HEK293 (cell line): ENCODE measurements around the gene SVOP.

ENCODE experiments used
- CTCF ChIA-PET: fragments of 350-600 bp; formaldehyde crosslinking; extraction: SDS; loops from one replicate; lab custom pipeline; 2021; ENCODE audit warnings: antibody characterized with exemption; lab: Yijun Ruan, JAX
- POLR2A ChIA-PET: fragments of 300-600 bp; formaldehyde crosslinking; extraction: SDS; loops from one replicate; lab custom pipeline; 2020; ENCODE audit warnings: antibody characterized with exemption, inconsistent platforms; lab: Yijun Ruan, JAX
- H3K27ac ChIP-seq: fragments of 200-500 bp; sonication (Bioruptor generic); 2 replicates; pipeline ENCODE4 v1.5.1; 2014; ENCODE audit warnings: low read depth, low read length, control low read depth, inconsistent platforms; ENCODE audit errors: extremely low read depth
- H3K36me3 ChIP-seq, 2 experiments: fragments of 200-500 bp in 1 of 2; sonication (Bioruptor generic) in 1 of 2; 1 replicate in 1 of 2; 2 replicates in 1 of 2; pipeline ENCODE4 v1.5.1; 2014 to 2017; ENCODE audit warnings: inconsistent platforms in 2 of 2, low read length in 2 of 2; ENCODE audit not compliant: control insufficient read depth in 2 of 2, insufficient read depth in 1 of 2
- H3K4me1 ChIP-seq: fragments of 200-500 bp; sonication (Bioruptor generic); 2 replicates; pipeline ENCODE4 v1.5.1; 2014; ENCODE audit warnings: mild to moderate bottlenecking, low read length, inconsistent platforms; ENCODE audit not compliant: control insufficient read depth, insufficient read depth
- H3K4me3 ChIP-seq: 2 replicates; pipeline ENCODE4 v1.5.1; 2011; ENCODE audit warnings: low read depth, mild to moderate bottlenecking, control low read depth, low read length, moderate library complexity
- H3K9me3 ChIP-seq: fragments of 200-500 bp; sonication (Bioruptor generic); 2 replicates; pipeline ENCODE4 v1.5.1; 2014; ENCODE audit warnings: low read depth, low read length, inconsistent platforms; ENCODE audit not compliant: control insufficient read depth, insufficient read depth
- PRDM1 ChIP-seq: fragments of 450-650 bp; formaldehyde crosslinking; IDR thresholded peaks from 2 replicates; pipeline ENCODE4; 2016; ENCODE audit warnings: missing biosample characterization, missing genetic modification characterization
- SCRT1 ChIP-seq: fragments of 450-650 bp; formaldehyde crosslinking; IDR thresholded peaks from 2 replicates; pipeline ENCODE4 v1.5.1; 2016; ENCODE audit warnings: missing biosample characterization, missing genetic modification characterization, borderline replicate concordance
- SCRT2 ChIP-seq: fragments of 450-650 bp; formaldehyde crosslinking; IDR thresholded peaks from 2 replicates; pipeline ENCODE4 v1.5.1; 2016; ENCODE audit warnings: missing biosample characterization, missing genetic modification characterization
- ZFHX2 ChIP-seq: fragments of 450-650 bp; formaldehyde crosslinking; conservative IDR thresholded peaks from 2 replicates; pipeline ENCODE4 v1.5.1; 2016; ENCODE audit warnings: missing biosample characterization, missing genetic modification characterization
- ZIC2 ChIP-seq: fragments of 450-650 bp; formaldehyde crosslinking; IDR thresholded peaks from 2 replicates; pipeline ENCODE4 v1.5.1; 2016; ENCODE audit warnings: missing biosample characterization, missing genetic modification characterization
- ZNF10 ChIP-seq: fragments of 450-650 bp; formaldehyde crosslinking; IDR thresholded peaks from 2 replicates; pipeline ENCODE4 v1.5.1; 2017; ENCODE audit warnings: missing biosample characterization, missing genetic modification characterization
- ZNF132 ChIP-seq: fragments of 450-650 bp; formaldehyde crosslinking; IDR thresholded peaks from 2 replicates; pipeline ENCODE4 v1.5.1; 2017; ENCODE audit warnings: missing biosample characterization, missing genetic modification characterization, borderline replicate concordance
- ZNF19 ChIP-seq: fragments of 450-650 bp; formaldehyde crosslinking; IDR thresholded peaks from 2 replicates; pipeline ENCODE4; 2016; ENCODE audit warnings: missing biosample characterization, missing genetic modification characterization, low read depth
- ZNF335 ChIP-seq: fragments of 450-650 bp; formaldehyde crosslinking; conservative IDR thresholded peaks from 2 replicates; pipeline ENCODE4 v1.5.1; 2016; ENCODE audit warnings: missing biosample characterization, missing genetic modification characterization
- ZNF416 ChIP-seq: fragments of 450-650 bp; formaldehyde crosslinking; IDR thresholded peaks from 2 replicates; pipeline ENCODE4 v1.5.1; 2016; ENCODE audit warnings: missing biosample characterization, missing genetic modification characterization
- ZNF426 ChIP-seq: fragments of 450-650 bp; formaldehyde crosslinking; IDR thresholded peaks from 2 replicates; pipeline ENCODE4 v1.5.1; 2017; ENCODE audit warnings: missing biosample characterization, missing genetic modification characterization, mild to moderate bottlenecking, inconsistent platforms, moderate library complexity
- ZNF473 ChIP-seq: fragments of 450-650 bp; formaldehyde crosslinking; IDR thresholded peaks from 2 replicates; pipeline ENCODE4 v1.5.1; 2017; ENCODE audit warnings: missing biosample characterization, missing genetic modification characterization
- ZNF488 ChIP-seq: fragments of 450-650 bp; formaldehyde crosslinking; IDR thresholded peaks from 2 replicates; pipeline ENCODE4 v1.5.1; 2016; ENCODE audit warnings: missing biosample characterization, missing genetic modification characterization
- ZNF521 ChIP-seq: fragments of 450-650 bp; formaldehyde crosslinking; IDR thresholded peaks from 2 replicates; pipeline ENCODE4 v1.5.1; 2017; ENCODE audit warnings: missing biosample characterization, mild to moderate bottlenecking, missing genetic modification characterization
- ZNF549 ChIP-seq: fragments of 450-650 bp; IDR thresholded peaks from 2 replicates; pipeline ENCODE4 v1.5.1; 2018; ENCODE audit warnings: missing biosample characterization, missing genetic modification characterization, mild to moderate bottlenecking, inconsistent platforms, moderate library complexity
- ZNF561 ChIP-seq: fragments of 450-650 bp; IDR thresholded peaks from 2 replicates; pipeline ENCODE4 v1.5.1; 2018; ENCODE audit warnings: missing biosample characterization, missing genetic modification characterization, borderline replicate concordance
- ZNF600 ChIP-seq: fragments of 450-650 bp; formaldehyde crosslinking; IDR thresholded peaks from 2 replicates; pipeline ENCODE4 v1.5.1; 2016; ENCODE audit warnings: missing biosample characterization, missing genetic modification characterization
- ZNF658 ChIP-seq: fragments of 450-650 bp; formaldehyde crosslinking; IDR thresholded peaks from 2 replicates; pipeline ENCODE4; 2016; ENCODE audit warnings: missing biosample characterization, missing genetic modification characterization
- ZNF701 ChIP-seq: fragments of 450-650 bp; formaldehyde crosslinking; IDR thresholded peaks from 2 replicates; pipeline ENCODE4 v1.5.1; 2016; ENCODE audit warnings: missing biosample characterization, missing genetic modification characterization
- ZNF830 ChIP-seq: fragments of 450-650 bp; IDR thresholded peaks from 2 replicates; pipeline ENCODE4 v1.5.0; 2018; ENCODE audit warnings: missing biosample characterization, missing genetic modification characterization, low read depth, mild to moderate bottlenecking, moderate library complexity
- TF ChIP-seq, protein P1 (sequence below): fragments of 450-650 bp; formaldehyde crosslinking; IDR thresholded peaks from 2 replicates; pipeline ENCODE4; 2016; ENCODE audit warnings: missing biosample characterization, missing genetic modification characterization
- TF ChIP-seq, protein P2 (sequence below): fragments of 450-650 bp; formaldehyde crosslinking; IDR thresholded peaks from 2 replicates; pipeline ENCODE4 v1.5.1; 2016; ENCODE audit warnings: missing biosample characterization, missing genetic modification characterization
- TF ChIP-seq, protein P3 (sequence below): fragments of 450-650 bp; formaldehyde crosslinking; IDR thresholded peaks from 2 replicates; pipeline ENCODE4 v1.5.1; 2016; ENCODE audit warnings: missing biosample characterization, missing genetic modification characterization

The SVOP gene

GRCh38 chr12:109053382-109054123, 32.7 kb upstream of the SVOP start:
- peaks cover 15 to 31% of the 10 kb centered on the region in 2 experiments for H3K36me3 ChIP-seq
- TF ChIP-seq ZNF10 (tag by site-specific recombination) = no peak
- no peak for TF ChIP-seq ZNF416
- TF ChIP-seq ZNF473 (tag by site-specific recombination) = no peak
- no peak for TF ChIP-seq ZIC2
- no peak for TF ChIP-seq ZNF549
- no peak for TF ChIP-seq ZNF132 (tag by site-specific recombination)
- TF ChIP-seq ZNF658 (tag by site-specific recombination) = no peak
- TF ChIP-seq PRDM1 (tag by site-specific recombination) = peak; percentile 54
- TF ChIP-seq, protein P1, sequence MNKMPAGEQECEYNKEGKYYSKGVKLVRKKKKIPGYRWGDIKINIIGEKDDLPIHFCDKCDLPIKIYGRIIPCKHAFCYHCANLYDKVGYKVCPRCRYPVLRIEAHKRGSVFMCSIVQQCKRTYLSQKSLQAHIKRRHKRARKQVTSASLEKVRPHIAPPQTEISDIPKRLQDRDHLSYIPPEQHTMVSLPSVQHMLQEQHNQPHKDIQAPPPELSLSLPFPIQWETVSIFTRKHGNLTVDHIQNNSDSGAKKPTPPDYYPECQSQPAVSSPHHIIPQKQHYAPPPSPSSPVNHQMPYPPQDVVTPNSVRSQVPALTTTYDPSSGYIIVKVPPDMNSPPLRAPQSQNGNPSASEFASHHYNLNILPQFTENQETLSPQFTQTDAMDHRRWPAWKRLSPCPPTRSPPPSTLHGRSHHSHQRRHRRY (tag by site-specific recombination) = no peak
- no peak for TF ChIP-seq ZNF488 (tag by site-specific recombination)
- TF ChIP-seq, protein P2, sequence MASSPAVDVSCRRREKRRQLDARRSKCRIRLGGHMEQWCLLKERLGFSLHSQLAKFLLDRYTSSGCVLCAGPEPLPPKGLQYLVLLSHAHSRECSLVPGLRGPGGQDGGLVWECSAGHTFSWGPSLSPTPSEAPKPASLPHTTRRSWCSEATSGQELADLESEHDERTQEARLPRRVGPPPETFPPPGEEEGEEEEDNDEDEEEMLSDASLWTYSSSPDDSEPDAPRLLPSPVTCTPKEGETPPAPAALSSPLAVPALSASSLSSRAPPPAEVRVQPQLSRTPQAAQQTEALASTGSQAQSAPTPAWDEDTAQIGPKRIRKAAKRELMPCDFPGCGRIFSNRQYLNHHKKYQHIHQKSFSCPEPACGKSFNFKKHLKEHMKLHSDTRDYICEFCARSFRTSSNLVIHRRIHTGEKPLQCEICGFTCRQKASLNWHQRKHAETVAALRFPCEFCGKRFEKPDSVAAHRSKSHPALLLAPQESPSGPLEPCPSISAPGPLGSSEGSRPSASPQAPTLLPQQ (tag by site-specific recombination) = peak; percentile 45
- peak; percentile 98 for TF ChIP-seq SCRT2 (tag by site-specific recombination)
- TF ChIP-seq SCRT1 = peak; percentile 85
- H3K4me1 ChIP-seq = peaks cover 3% of the 10 kb centered on the region; the same call in 1 of the 2 replicates
- ChIA-PET CTCF (no interaction called here), POLR2A (no interaction called here)
- peak overlapping the region; percentile 97 for H3K4me3 ChIP-seq
- H3K27ac ChIP-seq = no peak overlapping the region; the same call in 1 of the 2 replicates
- no peaks in the 10 kb centered on the region for H3K9me3 ChIP-seq

DNA sequence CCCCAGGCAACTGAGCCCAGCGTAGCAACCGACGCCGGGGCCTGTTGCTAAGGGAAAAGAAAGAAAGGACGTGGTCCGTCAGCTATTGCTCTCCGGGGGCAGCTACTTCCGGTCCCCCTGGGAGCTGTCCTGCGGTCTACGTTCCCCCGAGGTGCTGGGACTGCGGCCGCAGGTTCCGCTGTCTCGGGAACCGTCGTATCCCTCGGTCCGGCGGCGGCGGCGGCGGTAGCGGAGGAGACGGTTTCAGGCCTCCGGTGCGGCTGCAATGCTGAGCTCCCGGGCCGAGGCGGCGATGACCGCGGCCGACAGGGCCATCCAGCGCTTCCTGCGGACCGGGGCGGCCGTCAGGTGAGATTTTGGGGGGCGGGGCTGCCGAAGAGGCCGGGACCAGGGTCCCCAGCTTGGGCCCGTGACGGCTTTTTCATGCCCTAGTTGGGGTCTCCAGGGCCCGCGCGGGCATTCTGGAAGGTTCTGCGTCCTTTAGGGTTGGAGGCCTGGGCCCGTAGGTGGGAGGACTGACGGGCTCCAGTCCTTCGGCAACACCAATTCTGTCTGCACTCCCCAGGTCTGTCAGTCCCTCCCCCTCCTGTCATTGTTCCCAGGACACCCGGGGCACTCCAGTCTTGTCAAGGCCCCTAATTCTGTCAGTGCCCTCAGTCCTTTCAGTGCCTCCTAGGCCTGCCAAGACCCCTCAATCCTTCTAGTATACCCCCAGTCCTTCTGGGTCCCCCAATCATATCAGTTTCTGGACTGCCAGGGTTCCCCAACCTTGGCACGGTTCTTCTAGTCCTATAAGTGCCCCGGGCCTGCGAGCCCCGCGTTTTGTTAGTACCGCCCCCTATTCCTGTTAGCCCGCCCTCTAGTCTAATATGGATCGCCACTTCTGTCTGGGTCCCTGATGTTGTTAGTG, 31.8 kb upstream of the SVOP start, which contains the start of gene USP30:
Gene USP30 (plus strand): TSS at position 163 of the 910 bp plus-strand sequence. CDS start 103 bp downstream, at position 266.
- POLR2A ChIA-PET = interaction anchor here (0.9 to 1.4 kb wide), 2 partner anchors 17 to 97 kb away, joined by 3 read pairs; no protein-coding TSS in a partner anchor
- CTCF ChIA-PET = interaction anchor here (0.7 to 1.2 kb wide), 3 partner anchors 9 to 334 kb away, joined by 3 to 5 read pairs (median 3); no protein-coding TSS in a partner anchor
- Histone ChIP-seq H3K4me1 (peaks cover 3% of the 10 kb centered on the region; the same call in 1 of the 2 replicates), H3K4me3 (peak within 1 kb of the TSS; percentile 97), H3K36me3 (peaks cover 7 to 22% of the 10 kb centered on the region in 2 experiments), H3K27ac (peak within 1 kb of the TSS; percentile 32; the same call in 1 of the 2 replicates), H3K9me3 (no peaks in the 10 kb centered on the region)
- 0 out of 2 replicates have a peak, but pooled peaks have one; percentile 69 for TF ChIP-seq ZNF701 (tag by site-specific recombination)
- peak; percentile 82; the same call in 1 of the 2 replicates for TF ChIP-seq ZNF561 (tag by site-specific recombination)
- TF ChIP-seq ZNF521 (tag by site-specific recombination) = no peak
- peak; percentile 84 for TF ChIP-seq ZNF335 (tag by site-specific recombination)
- TF ChIP-seq, protein P3, sequence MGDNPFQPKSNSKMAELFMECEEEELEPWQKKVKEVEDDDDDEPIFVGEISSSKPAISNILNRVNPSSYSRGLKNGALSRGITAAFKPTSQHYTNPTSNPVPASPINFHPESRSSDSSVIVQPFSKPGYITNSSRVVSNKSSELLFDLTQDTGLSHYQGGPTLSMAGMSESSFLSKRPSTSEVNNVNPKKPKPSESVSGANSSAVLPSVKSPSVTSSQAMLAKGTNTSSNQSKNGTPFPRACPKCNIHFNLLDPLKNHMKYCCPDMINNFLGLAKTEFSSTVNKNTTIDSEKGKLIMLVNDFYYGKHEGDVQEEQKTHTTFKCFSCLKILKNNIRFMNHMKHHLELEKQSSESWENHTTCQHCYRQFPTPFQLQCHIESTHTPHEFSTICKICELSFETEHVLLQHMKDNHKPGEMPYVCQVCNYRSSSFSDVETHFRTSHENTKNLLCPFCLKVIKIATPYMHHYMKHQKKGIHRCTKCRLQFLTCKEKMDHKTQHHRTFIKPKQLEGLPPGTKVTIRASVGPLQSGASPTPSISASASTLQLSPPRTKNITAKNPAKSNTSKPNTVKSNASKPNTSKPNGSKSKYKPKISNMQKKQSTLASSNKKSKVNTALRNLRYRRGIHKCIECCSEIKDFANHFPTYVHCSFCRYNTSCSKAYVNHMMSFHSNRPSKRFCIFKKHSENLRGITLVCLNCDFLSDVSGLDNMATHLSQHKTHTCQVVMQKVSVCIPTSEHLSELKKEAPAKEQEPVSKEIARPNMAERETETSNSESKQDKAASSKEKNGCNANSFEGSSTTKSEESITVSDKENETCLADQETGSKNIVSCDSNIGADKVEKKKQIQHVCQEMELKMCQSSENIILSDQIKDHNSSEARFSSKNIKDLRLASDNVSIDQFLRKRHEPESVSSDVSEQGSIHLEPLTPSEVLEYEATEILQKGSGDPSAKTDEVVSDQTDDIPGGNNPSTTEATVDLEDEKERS (tag by site-specific recombination) = peak; percentile 43; the same call in 1 of the 2 replicates
- peak; percentile 82; the same call in 1 of the 2 replicates for TF ChIP-seq SCRT1
- TF ChIP-seq ZNF600 = peak; percentile 53
- no peak for TF ChIP-seq ZNF830 (tag by site-specific recombination)
- TF ChIP-seq ZNF426 (tag by site-specific recombination) = no peak
- peak; percentile 58; the same call in 1 of the 2 replicates for TF ChIP-seq ZFHX2 (tag by site-specific recombination)
- TF ChIP-seq ZNF19 (tag by site-specific recombination) = no peak
